GM12878 (cell line): Measurements from ENCODE around the gene LRBA. TPM values are rescaled to one million over a fixed set of nuclear protein-coding genes. Genes with fewer than 3 reads are reported as not detected.

Experiments
- ATAC-seq: fragments of 200-7000 bp; cut with Tn5 transposase; 3 replicates; pipeline ENCODE4 v1.9.1; 2020; ENCODE audit warnings: mild to moderate bottlenecking, moderate library complexity
- BruUV-seq: library from RNA; stranded (reverse); fragments of 400-500 nt; replicated peaks from 2 replicates; lab custom pipeline; 2021; lab: Mats Ljungman, UMichigan
- CTCF ChIA-PET: fragments of 300-600 bp; sonication (Branson Sonifier 250); formaldehyde crosslinking; extraction: SDS; loops from one replicate; lab custom pipeline; 2021; ENCODE audit warnings: inconsistent platforms; lab: Yijun Ruan, JAX
- POLR2A ChIA-PET: fragments of 350-600 bp; formaldehyde crosslinking; extraction: SDS; loops from one replicate; lab custom pipeline; 2021; ENCODE audit warnings: inconsistent platforms; lab: Charles Lee
- RAD21 ChIA-PET: fragments of 300-600 bp; sonication (Branson Sonifier 250); formaldehyde crosslinking; loops from one replicate; lab custom pipeline; 2023; ENCODE audit warnings: antibody characterized with exemption; ENCODE audit not compliant: unreplicated experiment; lab: Charles Lee
- SMC1A ChIA-PET: fragments of 300-600 bp; sonication (Branson Sonifier 250); formaldehyde crosslinking; loops from one replicate; lab custom pipeline; 2023; ENCODE audit not compliant: unreplicated experiment, uncharacterized antibody; lab: Charles Lee
- DNase-seq: peaks from one replicate; pipeline ENCODE4 v3.0.0-alpha.2; 2011; ENCODE audit warnings: low read depth, low spot score
- FAIRE-seq: peaks from 3 replicates; lab custom pipeline; 2011; peaks lifted over from hg19 to GRCh38; lab: Jason Lieb, UNC
- H2AFZ ChIP-seq: 2 replicates; pipeline ENCODE4 v1.6.0; 2011; ENCODE audit warnings: low read depth, low read length, control low read depth; ENCODE audit not compliant: control insufficient read depth
- H3K27ac ChIP-seq: 2 replicates; pipeline ENCODE4 v1.5.1; 2011; ENCODE audit warnings: control low read depth; ENCODE audit not compliant: control insufficient read depth, insufficient read depth
- H3K27me3 ChIP-seq, 2 experiments: replicated peaks in 1 of 2; 2 replicates each; pipeline versions ENCODE4 v1.6.0 to v1.6.1; 2011; ENCODE audit warnings: low read length in 1 of 2; ENCODE audit not compliant: control insufficient read depth in 2 of 2, insufficient read depth in 2 of 2
- H3K36me3 ChIP-seq, 2 experiments: 2 replicates each; pipeline ENCODE4 v1.5.1; 2011; ENCODE audit warnings: low read length in 1 of 2; ENCODE audit not compliant: control insufficient read depth in 2 of 2, insufficient read depth in 2 of 2
- H3K4me1 ChIP-seq: 2 replicates; pipeline ENCODE4 v1.6.1; 2011; ENCODE audit warnings: mild to moderate bottlenecking, low read length, moderate library complexity, mixed read lengths; ENCODE audit not compliant: control insufficient read depth, insufficient read depth
- H3K4me2 ChIP-seq: 2 replicates; pipeline ENCODE4 v1.6.0; 2011; ENCODE audit warnings: control low read depth; ENCODE audit not compliant: control insufficient read depth, insufficient read depth
- H3K4me3 ChIP-seq: fragments of 200-600 bp; sonication (generic); 2 replicates; pipeline ENCODE4 v1.5.1; 2016
- H3K79me2 ChIP-seq: 2 replicates; pipeline ENCODE4 v1.6.0; 2011; ENCODE audit warnings: low read length; ENCODE audit not compliant: control insufficient read depth, insufficient read depth
- H3K9ac ChIP-seq: 2 replicates; pipeline ENCODE4 v1.8.0; 2011; ENCODE audit warnings: low read length, control low read depth, mixed read lengths; ENCODE audit not compliant: control insufficient read depth, insufficient read depth
- H3K9me3 ChIP-seq: replicated peaks from 3 replicates; pipeline ENCODE4 v1.5.1; 2011; ENCODE audit warnings: mild to moderate bottlenecking, low read length; ENCODE audit not compliant: control insufficient read depth, insufficient read depth
- H4K20me1 ChIP-seq: 2 replicates; pipeline ENCODE4 v1.6.0; 2011; ENCODE audit not compliant: control insufficient read depth, insufficient read depth
- BHLHE40 ChIP-seq, 2 experiments: fragments of 450-650 bp in 1 of 2; IDR thresholded peaks; 2 replicates each; pipeline ENCODE4 v1.6.1; 2011 to 2017; ENCODE audit warnings: low read depth in 2 of 2, borderline replicate concordance in 1 of 2, improper control_type of control experiment in 1 of 2, low read length in 1 of 2, mild to moderate bottlenecking in 1 of 2
- CEBPZ ChIP-seq: fragments of 150-350 bp; IDR thresholded peaks from 2 replicates; pipeline ENCODE4 v1.6.1; 2016; ENCODE audit warnings: low read depth, low read length
- CHD1 ChIP-seq: IDR thresholded peaks from 2 replicates; pipeline ENCODE4 v1.6.1; 2012; ENCODE audit warnings: low read depth, low read length, improper control_type of control experiment
- E4F1 ChIP-seq: fragments of 450-650 bp; IDR thresholded peaks from 2 replicates; pipeline ENCODE4 v1.6.1; 2018; ENCODE audit warnings: borderline replicate concordance, mild to moderate bottlenecking; ENCODE audit not compliant: partially characterized antibody
- MEF2A ChIP-seq: IDR thresholded peaks from 2 replicates; pipeline ENCODE4 v1.6.1; 2011; ENCODE audit warnings: low read depth, mild to moderate bottlenecking, low read length, moderate library complexity; ENCODE audit not compliant: insufficient read depth
- MTA2 ChIP-seq: fragments of 450-650 bp; IDR thresholded peaks from 2 replicates; pipeline ENCODE4 v1.6.1; 2016; ENCODE audit warnings: low read depth, mild to moderate bottlenecking, moderate library complexity
- NFYA ChIP-seq: IDR thresholded peaks from 2 replicates; pipeline ENCODE4 v1.6.1; 2011; ENCODE audit warnings: low read depth, mild to moderate bottlenecking, low read length, improper control_type of control experiment, borderline replicate concordance
- NKRF ChIP-seq: fragments of 450-650 bp; conservative IDR thresholded peaks from 2 replicates; pipeline ENCODE4 v1.6.1; 2017; ENCODE audit warnings: mild to moderate bottlenecking, moderate library complexity
- REST ChIP-seq: IDR thresholded peaks from 2 replicates; pipeline ENCODE4 v1.6.1; 2012; ENCODE audit warnings: mild to moderate bottlenecking, low read depth, low read length
- YBX1 ChIP-seq: fragments of 450-650 bp; IDR thresholded peaks from 2 replicates; pipeline ENCODE4 v1.6.1; 2016; ENCODE audit warnings: antibody characterized with exemption
- WGBS: methylation state at CpG from one replicate; pipeline ENCODE4 v1.1.6; 2016; ENCODE audit warnings: low lambda C conversion rate; ENCODE audit not compliant: insufficient replicate concordance, insufficient coverage; ENCODE audit errors: missing lambda C conversion rate; 5-methylcytosine and 5-hydroxymethylcytosine counted together
- in situ Hi-C: fragments of 300-500 bp; cut with MboI; formaldehyde crosslinking; loops from 9 replicates; pipeline ENCODE4 v1.14.3; 2018; ENCODE audit warnings: mixed read lengths
- intact Hi-C: fragments of 100-400 bp; cut with micrococcal nuclease; formaldehyde crosslinking; loops from one replicate; pipeline ENCODE4 v1.14.2; 2022; ENCODE audit not compliant: unreplicated experiment
- polyA plus RNA-seq, 11 experiments: library from polyadenylated mRNA; depleted of rRNA in 4 of 11; unstranded in 6 of 11; stranded (reverse) in 5 of 11; fragments of >200 nt; fragmentation: Nextera tagmentation in 4 of 11; fragmentation: Illumina TruSeq in 1 of 11; extraction: Ambion mirVana in 4 of 11; extraction: Trizol in 1 of 11; gene quantifications; 1 replicate in 1 of 11; 2 replicates in 10 of 11; pipeline versions ENCODE4 v1.2.1 to v1.2.3, GENCODE V29; 2011 to 2016; ENCODE audit warnings: inconsistent platforms in 2 of 11, missing spikeins in 2 of 11, low read depth in 1 of 11
- total RNA-seq, 4 experiments: library from RNA; depleted of rRNA in 3 of 4; stranded (reverse); fragments of >200 nt in 3 of 4; fragmentation: Illumina TruSeq in 1 of 4; extraction: Trizol in 1 of 4; gene quantifications; 2 replicates each; pipeline versions ENCODE4 v1.2.1 to v1.2.3, GENCODE V29; 2013 to 2021

LRBA gene
- total and polyA plus RNA-seq, 10 of the 15 experiments (the other 5 are each of a cell fraction or from before 2014, with no cell fraction given) = 20.3 to 93.4 (median 55.0) TPM

GRCh38 chr4:150259861-150260567, 755.1 kb downstream of the LRBA start:
- ATAC-seq = no peak; the same call in 2 of the 3 replicates
- ChIA-PET RAD21 (interaction anchor here (0.7 kb wide), 1 partner anchor 832 kb away, joined by 3 read pairs; no protein-coding TSS in a partner anchor), SMC1A (interaction anchor here (1.2 kb wide), 1 partner anchor 17 kb away, joined by 3 read pairs; no protein-coding TSS in a partner anchor), POLR2A (no interaction called here), CTCF (interaction anchor here (1.1 to 1.5 kb wide), 2 partner anchors 15 to 607 kb away, joined by 4 to 5 read pairs; no protein-coding TSS in a partner anchor)
- Histone ChIP-seq H3K4me2 (no peak overlapping the region), H2AFZ (no peak overlapping the region), H3K36me3 (no peaks in the 10 kb centered on the region; a peak in 1 of 4 replicates), H3K27me3 (no peaks in the 10 kb centered on the region), H3K9ac (no peak overlapping the region), H3K27ac (no peak overlapping the region), H3K79me2 (no peaks in the 10 kb centered on the region), H3K4me1 (no peaks in the 10 kb centered on the region), H3K4me3 (no peak overlapping the region), H3K9me3 (no peaks in the 10 kb centered on the region), H4K20me1 (no peaks in the 10 kb centered on the region)
- intact Hi-C loops (no loop called here), in situ Hi-C loops (no loop called here)
- WGBS = 84% methylated on average over 8 of the region's 8 CpGs
- DNase-seq = no peak
- FAIRE-seq = no peak
- no TSS peak for BruUV-seq
- TF ChIP-seq CHD1 (no peak), YBX1 (no peak), BHLHE40 (IDR thresholded peaks at IDR 0.05; ENCODE audit: borderline replicate concordance in 1 of 2, low read depth in 2 of 2, low read length in 1 of 2) (no peak), NFYA (no peak), MEF2A (no peak), REST (no peak), NKRF (no peak), CEBPZ (no peak), MTA2 (no peak), E4F1 (no peak)
